ENCODE measurements around the gene OGDH.

The OGDH gene

GRCh38 chr7:44664780-44665461 is 58.5 kb downstream of the OGDH start:
- peaks cover 11% of the 10 kb centered on the region for H3K4me1 ChIP-seq (ENCODE audit: control insufficient read depth, insufficient read depth, low read length)
- H3K9ac ChIP-seq (ENCODE audit: low read length), result no peak overlapping the region
- peaks cover 16% of the 10 kb centered on the region for H3K9me3 ChIP-seq (ENCODE audit: control insufficient read depth, low read length)
- DNase-seq (ENCODE audit: low read depth), result no peak
- H3K4me3 ChIP-seq (ENCODE audit: low read length), result no peak overlapping the region
- H3K36me3 ChIP-seq (ENCODE audit: control insufficient read depth, insufficient read depth, low read length, severe bottlenecking), result peaks cover 34% of the 10 kb centered on the region
- no peaks in the 10 kb centered on the region for H3K27me3 ChIP-seq (replicated peaks; ENCODE audit: control insufficient read depth, insufficient read depth, low read length)

DNA sequence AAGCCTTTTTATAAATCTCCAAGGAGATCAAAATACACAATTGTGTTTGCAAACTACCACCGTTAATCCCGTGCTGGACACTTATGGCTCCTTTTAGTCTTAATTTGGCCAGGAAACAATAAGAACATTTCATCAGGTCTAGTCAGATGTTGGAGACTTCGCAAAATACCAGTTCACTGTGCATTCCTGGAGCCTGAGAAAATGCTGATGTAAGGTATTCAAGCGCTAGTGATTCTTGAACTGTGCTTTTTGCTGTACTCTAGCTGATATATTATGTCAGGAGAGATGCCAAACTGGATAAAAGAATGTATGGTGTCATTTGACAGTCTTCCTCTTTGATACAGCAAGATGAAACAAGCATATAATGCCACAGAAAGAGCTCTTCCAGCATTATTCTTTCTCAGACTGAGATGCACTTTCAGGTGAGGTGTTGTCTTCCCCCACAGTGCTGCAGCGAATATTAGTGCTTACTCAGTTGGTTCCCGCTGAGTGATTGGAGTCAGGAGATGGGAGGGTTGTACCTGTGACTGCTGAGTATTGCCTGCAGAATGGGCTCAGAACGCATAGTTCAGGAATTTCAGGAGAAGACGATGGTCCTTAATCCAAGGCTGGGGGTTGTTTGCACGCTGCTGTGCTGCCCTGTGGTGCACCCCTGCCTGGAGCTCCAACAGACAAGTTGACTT is 59.2 kb downstream of the OGDH start:
- Histone ChIP-seq H3K9me3 (ENCODE audit: control insufficient read depth, low read length) (peaks cover 11% of the 10 kb centered on the region), H3K4me3 (ENCODE audit: low read length) (peak overlapping the region; percentile 38), H3K9ac (ENCODE audit: low read length) (no peak overlapping the region), H3K27me3 (replicated peaks; ENCODE audit: control insufficient read depth, insufficient read depth, low read length) (no peaks in the 10 kb centered on the region), H3K4me1 (ENCODE audit: control insufficient read depth, insufficient read depth, low read length) (peaks cover 11% of the 10 kb centered on the region), H3K36me3 (ENCODE audit: control insufficient read depth, insufficient read depth, low read length, severe bottlenecking) (peaks cover 34% of the 10 kb centered on the region)
- DNase-seq (ENCODE audit: low read depth), result peak; percentile 54

DNA sequence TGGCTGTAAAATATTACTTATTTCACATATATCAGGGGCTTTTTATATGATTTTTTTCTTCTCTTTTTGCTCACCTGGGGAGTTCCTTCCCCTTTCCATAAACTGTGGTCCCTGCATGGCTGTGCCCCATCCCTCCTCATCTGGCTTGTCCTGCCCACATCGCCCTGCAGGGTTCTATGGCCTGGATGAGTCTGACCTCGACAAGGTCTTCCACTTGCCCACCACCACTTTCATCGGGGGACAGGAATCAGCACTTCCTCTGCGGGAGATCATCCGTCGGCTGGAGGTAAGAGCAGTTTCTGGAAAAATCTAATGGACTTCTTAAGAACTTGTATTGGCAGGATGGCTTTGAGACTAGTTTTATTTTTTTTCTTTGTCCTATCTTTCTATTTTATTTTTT is 60.1 kb downstream of the OGDH start:
- Histone ChIP-seq H3K9me3 (ENCODE audit: control insufficient read depth, low read length) (peaks cover 2% of the 10 kb centered on the region), H3K4me3 (ENCODE audit: low read length) (no peak overlapping the region), H3K4me1 (ENCODE audit: control insufficient read depth, insufficient read depth, low read length) (peaks cover 11% of the 10 kb centered on the region), H3K9ac (ENCODE audit: low read length) (no peak overlapping the region), H3K27me3 (replicated peaks; ENCODE audit: control insufficient read depth, insufficient read depth, low read length) (no peaks in the 10 kb centered on the region), H3K36me3 (ENCODE audit: control insufficient read depth, insufficient read depth, low read length, severe bottlenecking) (peaks cover 25% of the 10 kb centered on the region)
- no peak for DNase-seq (ENCODE audit: low read depth)

- H3K4me3 ChIP-seq (ENCODE audit: low read length), result no peak overlapping the region
- H3K27me3 ChIP-seq (replicated peaks; ENCODE audit: control insufficient read depth, insufficient read depth, low read length), result no peaks in the 10 kb centered on the region
- H3K36me3 ChIP-seq (ENCODE audit: control insufficient read depth, insufficient read depth, low read length, severe bottlenecking), result peaks cover 25% of the 10 kb centered on the region
- no peak for DNase-seq (ENCODE audit: low read depth)
- no peaks in the 10 kb centered on the region for H3K9me3 ChIP-seq (ENCODE audit: control insufficient read depth, low read length)
- H3K4me1 ChIP-seq (ENCODE audit: control insufficient read depth, insufficient read depth, low read length), result peaks cover 11% of the 10 kb centered on the region
- H3K9ac ChIP-seq (ENCODE audit: low read length), result no peak overlapping the region
These were observed 60.8 kb downstream of the OGDH start for GRCh38 chr7:44667190-44667589.

DNA sequence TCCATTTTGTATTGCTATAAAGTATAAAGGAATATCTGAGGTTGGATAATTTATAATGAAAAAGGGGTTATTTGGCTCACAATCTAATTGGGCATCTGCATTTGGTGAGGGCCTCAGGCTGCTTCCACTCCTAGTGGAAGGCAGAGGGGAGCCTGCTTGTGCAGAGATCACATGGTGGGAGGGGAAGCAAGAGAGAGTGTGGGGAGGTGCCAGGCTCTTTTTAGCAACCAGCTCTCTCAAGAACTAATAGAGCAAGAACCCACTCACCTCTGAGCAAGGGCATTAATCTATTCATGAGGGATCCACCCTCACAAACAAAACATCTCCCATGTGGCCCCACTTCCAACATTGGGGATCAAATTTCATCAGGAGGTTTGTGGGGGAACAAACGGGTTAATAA is 64.6 kb downstream of the OGDH start:
- Histone ChIP-seq H3K36me3 (ENCODE audit: control insufficient read depth, insufficient read depth, low read length, severe bottlenecking) (peaks cover 49% of the 10 kb centered on the region), H3K4me3 (ENCODE audit: low read length) (no peak overlapping the region), H3K4me1 (ENCODE audit: control insufficient read depth, insufficient read depth, low read length) (peaks cover under 1% of the 10 kb centered on the region), H3K27me3 (replicated peaks; ENCODE audit: control insufficient read depth, insufficient read depth, low read length) (no peaks in the 10 kb centered on the region), H3K9me3 (ENCODE audit: control insufficient read depth, low read length) (no peaks in the 10 kb centered on the region), H3K9ac (ENCODE audit: low read length) (no peak overlapping the region)
- DNase-seq (ENCODE audit: low read depth), result no peak

DNA sequence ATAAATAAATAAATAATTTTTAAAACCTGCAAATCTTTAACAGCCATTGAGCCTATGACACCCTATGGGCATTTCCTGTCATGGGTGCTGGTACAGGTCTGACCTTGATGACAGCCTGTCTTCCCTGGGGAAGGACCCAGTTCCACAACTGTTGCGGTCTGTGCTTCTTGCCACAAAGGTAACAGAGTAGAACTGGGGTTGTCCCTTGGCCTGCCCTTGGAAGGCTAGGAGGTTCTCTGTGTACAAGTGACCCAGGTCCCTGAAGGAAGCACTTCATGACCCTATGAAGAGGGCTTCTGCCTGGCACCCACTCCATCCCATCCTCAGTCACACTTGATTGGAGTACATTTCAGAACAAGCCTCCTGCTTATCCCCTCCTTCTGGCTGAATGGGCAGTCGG is 66.9 kb downstream of the OGDH start:
- H3K4me3 ChIP-seq (ENCODE audit: low read length), result no peak overlapping the region
- DNase-seq (ENCODE audit: low read depth), result no peak
- peaks cover 33% of the 10 kb centered on the region for H3K36me3 ChIP-seq (ENCODE audit: control insufficient read depth, insufficient read depth, low read length, severe bottlenecking)
- H3K9me3 ChIP-seq (ENCODE audit: control insufficient read depth, low read length), result no peaks in the 10 kb centered on the region
- H3K4me1 ChIP-seq (ENCODE audit: control insufficient read depth, insufficient read depth, low read length), result peaks cover 6% of the 10 kb centered on the region
- H3K27me3 ChIP-seq (replicated peaks; ENCODE audit: control insufficient read depth, insufficient read depth, low read length), result no peaks in the 10 kb centered on the region
- H3K9ac ChIP-seq (ENCODE audit: low read length), result no peak overlapping the region

GRCh38 chr7:44673771-44674170 is 67.3 kb downstream of the OGDH start:
- H3K27me3 ChIP-seq (replicated peaks; ENCODE audit: control insufficient read depth, insufficient read depth, low read length), result no peaks in the 10 kb centered on the region
- H3K4me3 ChIP-seq (ENCODE audit: low read length), result no peak overlapping the region
- peaks cover 11% of the 10 kb centered on the region for H3K4me1 ChIP-seq (ENCODE audit: control insufficient read depth, insufficient read depth, low read length)
- DNase-seq (ENCODE audit: low read depth), result no peak
- H3K9ac ChIP-seq (ENCODE audit: low read length), result no peak overlapping the region
- H3K9me3 ChIP-seq (ENCODE audit: control insufficient read depth, low read length), result no peaks in the 10 kb centered on the region
- peaks cover 33% of the 10 kb centered on the region for H3K36me3 ChIP-seq (ENCODE audit: control insufficient read depth, insufficient read depth, low read length, severe bottlenecking)

DNA sequence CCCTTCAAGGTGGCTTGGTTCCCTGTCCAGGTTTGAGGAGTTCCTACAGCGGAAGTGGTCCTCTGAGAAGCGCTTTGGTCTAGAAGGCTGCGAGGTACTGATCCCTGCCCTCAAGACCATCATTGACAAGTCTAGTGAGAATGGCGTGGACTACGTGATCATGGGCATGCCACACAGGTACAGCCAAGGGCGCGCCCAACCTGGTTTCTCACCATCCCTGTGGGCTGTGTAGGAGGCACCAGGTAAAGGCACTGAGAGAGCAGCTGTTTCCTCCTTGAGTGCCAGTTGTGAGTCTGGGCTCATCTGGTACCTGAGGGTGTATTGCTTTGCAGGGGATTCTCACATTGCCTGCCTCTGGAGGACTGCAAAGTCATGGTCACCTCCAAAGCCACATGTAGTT is 68.0 kb downstream of the OGDH start:
- Histone ChIP-seq H3K36me3 (ENCODE audit: control insufficient read depth, insufficient read depth, low read length, severe bottlenecking) (peaks cover 34% of the 10 kb centered on the region), H3K9me3 (ENCODE audit: control insufficient read depth, low read length) (no peaks in the 10 kb centered on the region), H3K4me1 (ENCODE audit: control insufficient read depth, insufficient read depth, low read length) (peaks cover 17% of the 10 kb centered on the region), H3K9ac (ENCODE audit: low read length) (no peak overlapping the region), H3K4me3 (ENCODE audit: low read length) (no peak overlapping the region), H3K27me3 (replicated peaks; ENCODE audit: control insufficient read depth, insufficient read depth, low read length) (no peaks in the 10 kb centered on the region)
- DNase-seq (ENCODE audit: low read depth), result no peak

DNA sequence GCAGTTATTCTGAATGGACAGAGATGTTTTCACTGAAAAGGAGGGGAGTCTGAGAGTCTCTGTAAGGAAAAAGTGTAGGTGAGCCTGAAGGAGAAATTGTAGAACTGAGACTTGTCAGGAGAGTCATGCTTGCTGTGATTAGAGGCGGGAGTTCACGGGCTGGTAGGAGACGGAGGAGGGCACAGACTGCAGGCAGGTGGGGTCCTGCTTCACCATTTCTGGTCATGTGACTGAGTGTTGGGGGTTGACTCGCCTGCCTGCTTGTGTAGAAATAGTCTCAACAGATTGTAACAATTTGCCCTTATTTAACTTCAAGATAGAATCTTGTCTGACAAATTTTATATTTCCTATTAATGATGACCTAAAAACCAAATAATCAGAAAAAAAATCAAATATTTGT is 70.3 kb downstream of the OGDH start:
- H3K4me3 ChIP-seq (ENCODE audit: low read length), result no peak overlapping the region
- DNase-seq (ENCODE audit: low read depth), result no peak
- peaks cover 40% of the 10 kb centered on the region for H3K36me3 ChIP-seq (ENCODE audit: control insufficient read depth, insufficient read depth, low read length, severe bottlenecking)
- no peak overlapping the region for H3K9ac ChIP-seq (ENCODE audit: low read length)
- H3K27me3 ChIP-seq (replicated peaks; ENCODE audit: control insufficient read depth, insufficient read depth, low read length), result no peaks in the 10 kb centered on the region
- peaks cover 25% of the 10 kb centered on the region for H3K4me1 ChIP-seq (ENCODE audit: control insufficient read depth, insufficient read depth, low read length)
- no peaks in the 10 kb centered on the region for H3K9me3 ChIP-seq (ENCODE audit: control insufficient read depth, low read length)

DNA sequence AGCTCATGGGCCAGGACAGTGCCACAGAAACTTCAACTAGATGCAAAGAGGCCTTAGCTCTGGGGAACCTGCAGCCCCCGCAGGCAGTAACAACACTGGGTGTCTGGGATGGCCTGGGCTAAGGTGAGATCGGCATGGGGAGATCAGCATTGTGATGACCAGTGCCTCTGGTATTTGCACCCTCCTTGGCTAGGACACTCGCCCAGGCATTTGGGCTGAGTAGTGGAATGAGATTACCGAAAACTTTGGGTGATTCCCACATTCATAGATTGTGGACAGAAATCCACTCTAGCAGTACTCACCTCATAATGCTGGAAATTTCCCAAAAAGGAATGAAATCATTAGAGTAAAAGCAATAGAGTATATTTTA is 71.7 kb downstream of the OGDH start:
- Histone ChIP-seq H3K4me1 (ENCODE audit: control insufficient read depth, insufficient read depth, low read length) (peaks cover 25% of the 10 kb centered on the region), H3K9me3 (ENCODE audit: control insufficient read depth, low read length) (no peaks in the 10 kb centered on the region), H3K36me3 (ENCODE audit: control insufficient read depth, insufficient read depth, low read length, severe bottlenecking) (peaks cover 40% of the 10 kb centered on the region), H3K27me3 (replicated peaks; ENCODE audit: control insufficient read depth, insufficient read depth, low read length) (no peaks in the 10 kb centered on the region), H3K9ac (ENCODE audit: low read length) (no peak overlapping the region), H3K4me3 (ENCODE audit: low read length) (no peak overlapping the region)
- DNase-seq (ENCODE audit: low read depth), result no peak

- DNase-seq (ENCODE audit: low read depth), result peak; percentile 82
- peaks cover 43% of the 10 kb centered on the region for H3K36me3 ChIP-seq (ENCODE audit: control insufficient read depth, insufficient read depth, low read length, severe bottlenecking)
- H3K27me3 ChIP-seq (replicated peaks; ENCODE audit: control insufficient read depth, insufficient read depth, low read length), result no peaks in the 10 kb centered on the region
These were observed 72.2 kb downstream of the OGDH start for GRCh38 chr7:44678471-44679179.

More at GRCh38 chr7:44678471-44679179, 72.2 kb downstream of the OGDH start:
- H3K9me3 ChIP-seq (ENCODE audit: control insufficient read depth, low read length), result no peaks in the 10 kb centered on the region
- H3K4me3 ChIP-seq (ENCODE audit: low read length), result no peak overlapping the region
- H3K4me1 ChIP-seq (ENCODE audit: control insufficient read depth, insufficient read depth, low read length), result peaks cover 25% of the 10 kb centered on the region
- H3K9ac ChIP-seq (ENCODE audit: low read length), result no peak overlapping the region
